Fibroblast of peridontal ligament (primary cell): ENCODE measurements around the gene ABHD16B.
"Not testable (repeated sequence)": the region's sequence is repeated elsewhere in the genome, so short reads cannot be mapped to it uniquely, and the experiment has no call there.

Experiments
- DNase-seq: peaks from one replicate; pipeline ENCODE4 v3.0.0-alpha.2; 2010; ENCODE audit errors: extremely low read depth

ABHD16B gene

GRCh38 chr20:63834491-63834880 is 26.8 kb upstream of the ABHD16B start:
- no peak for DNase-seq

- DNase-seq = peak; percentile 87
Measured at GRCh38 chr20:63835021-63835858, 26.1 kb upstream of the ABHD16B start.

GRCh38 chr20:63836458-63837344 is 24.6 kb upstream of the ABHD16B start:
- DNase-seq = no peak

GRCh38 chr20:63837479-63837878 is 23.8 kb upstream of the ABHD16B start:
- DNase-seq = no peak

- no peak for DNase-seq
Measured at GRCh38 chr20:63839620-63840019, 21.7 kb upstream of the ABHD16B start.

- DNase-seq = no peak
Measured at GRCh38 chr20:63840405-63840828, 20.9 kb upstream of the ABHD16B start.

GRCh38 chr20:63842258-63842657 is 19.0 kb upstream of the ABHD16B start:
- DNase-seq = no peak

- DNase-seq = no peak
Measured at GRCh38 chr20:63843222-63843621, 18.1 kb upstream of the ABHD16B start.

GRCh38 chr20:63843778-63844177 is 17.5 kb upstream of the ABHD16B start:
- no peak for DNase-seq

- DNase-seq = no peak
Measured at GRCh38 chr20:63844511-63844991, 16.7 kb upstream of the ABHD16B start.

- DNase-seq = no peak
Measured at GRCh38 chr20:63846128-63846771, 15.0 kb upstream of the ABHD16B start.

- no peak for DNase-seq
Measured at GRCh38 chr20:63846888-63847236, 14.4 kb upstream of the ABHD16B start.

GRCh38 chr20:63847237-63848002 is 13.9 kb upstream of the ABHD16B start:
- no peak for DNase-seq

- DNase-seq = no peak
Measured at GRCh38 chr20:63848003-63848911, 13.0 kb upstream of the ABHD16B start.

GRCh38 chr20:63850689-63851547 is 10.4 kb upstream of the ABHD16B start:
- no peak for DNase-seq

- not testable (repeated sequence) for DNase-seq
Measured at GRCh38 chr20:63851548-63851943, 9.8 kb upstream of the ABHD16B start.

GRCh38 chr20:63853733-63854068 is 7.6 kb upstream of the ABHD16B start:
- DNase-seq = not testable (repeated sequence)

- DNase-seq = no peak
Measured at GRCh38 chr20:63854069-63854765, 7.1 kb upstream of the ABHD16B start.
